GM12878 (cell line): ENCODE data around the gene CXXC1. TPM values are rescaled to one million over a fixed set of nuclear protein-coding genes. Genes with fewer than 3 reads are reported as not detected.

Source experiments
- CBX3 ChIP-seq: fragments of 200-600 bp; sonication (generic); IDR thresholded peaks from 2 replicates; pipeline ENCODE4 v1.6.1; 2016; ENCODE audit warnings: low read depth, borderline replicate concordance
- E2F4 ChIP-seq: IDR thresholded peaks from 2 replicates; pipeline ENCODE4 v1.6.1; 2012; ENCODE audit warnings: low read depth, low read length, improper control_type of control experiment
- ETV6 ChIP-seq, 2 experiments: fragments of 450-650 bp in 1 of 2; IDR thresholded peaks in 1 of 2; conservative IDR thresholded peaks in 1 of 2; 2 replicates each; pipeline ENCODE4 v1.6.1; 2014; ENCODE audit warnings: antibody characterized with exemption in 1 of 2, borderline replicate concordance in 1 of 2, low read depth in 1 of 2, mild to moderate bottlenecking in 1 of 2, moderate library complexity in 1 of 2
- EZH2 ChIP-seq: IDR thresholded peaks from 2 replicates; pipeline ENCODE4 v1.6.1; 2012; ENCODE audit warnings: low read depth, mild to moderate bottlenecking, control low read depth, inconsistent platforms, low read length, borderline replicate concordance; ENCODE audit not compliant: control insufficient read depth
- KAT2A ChIP-seq: conservative IDR thresholded peaks from 2 replicates; pipeline ENCODE4 v1.6.1; 2011; ENCODE audit warnings: low read depth, low read length; ENCODE audit not compliant: control insufficient read depth
- NFXL1 ChIP-seq: fragments of 450-650 bp; IDR thresholded peaks from 2 replicates; pipeline ENCODE4 v1.6.1; 2017; ENCODE audit warnings: antibody characterized with exemption, mild to moderate bottlenecking, borderline replicate concordance
- PKNOX1 ChIP-seq: fragments of 450-650 bp; IDR thresholded peaks from 2 replicates; pipeline ENCODE4 v1.6.1; 2016; ENCODE audit warnings: mild to moderate bottlenecking
- PRDM15 ChIP-seq: fragments of 450-650 bp; formaldehyde crosslinking; IDR thresholded peaks from 2 replicates; pipeline ENCODE4 v1.4.0; 2020; ENCODE audit warnings: mild to moderate bottlenecking, moderate library complexity
- RAD21 ChIP-seq: IDR thresholded peaks from 2 replicates; pipeline ENCODE4 v1.6.1; 2011; ENCODE audit warnings: mild to moderate bottlenecking, low read depth, low read length, moderate library complexity; ENCODE audit not compliant: insufficient read depth
- SMAD5 ChIP-seq: IDR thresholded peaks from 2 replicates; pipeline ENCODE4 v1.6.1; 2016; ENCODE audit warnings: antibody characterized with exemption, low read depth
- SMC3 ChIP-seq: IDR thresholded peaks from 2 replicates; pipeline ENCODE4 v1.6.1; 2011; ENCODE audit warnings: low read length, improper control_type of control experiment, borderline replicate concordance
- TCF3 ChIP-seq: IDR thresholded peaks from 2 replicates; pipeline ENCODE4 v1.6.1; 2012; ENCODE audit warnings: low read depth, mild to moderate bottlenecking, low read length, borderline replicate concordance; ENCODE audit not compliant: insufficient read depth
- YBX1 ChIP-seq: fragments of 450-650 bp; IDR thresholded peaks from 2 replicates; pipeline ENCODE4 v1.6.1; 2016; ENCODE audit warnings: antibody characterized with exemption
- ZBTB11 ChIP-seq: fragments of 450-650 bp; formaldehyde crosslinking; IDR thresholded peaks from 2 replicates; pipeline ENCODE4 v1.5.0; 2022; ENCODE audit warnings: mild to moderate bottlenecking, missing genetic modification characterization
- ZNF592 ChIP-seq: fragments of 450-650 bp; IDR thresholded peaks from 2 replicates; pipeline ENCODE4 v1.6.1; 2017; ENCODE audit warnings: mild to moderate bottlenecking, moderate library complexity
- polyA plus RNA-seq, 11 experiments: library from polyadenylated mRNA; depleted of rRNA in 4 of 11; unstranded in 6 of 11; stranded (reverse) in 5 of 11; fragments of >200 nt; fragmentation: Nextera tagmentation in 4 of 11; fragmentation: Illumina TruSeq in 1 of 11; extraction: Ambion mirVana in 4 of 11; extraction: Trizol in 1 of 11; gene quantifications; 1 replicate in 1 of 11; 2 replicates in 10 of 11; pipeline versions ENCODE4 v1.2.1 to v1.2.3, GENCODE V29; 2011 to 2016; ENCODE audit warnings: inconsistent platforms in 2 of 11, missing spikeins in 2 of 11, low read depth in 1 of 11
- total RNA-seq, 4 experiments: library from RNA; depleted of rRNA in 3 of 4; stranded (reverse); fragments of >200 nt in 3 of 4; fragmentation: Illumina TruSeq in 1 of 4; extraction: Trizol in 1 of 4; gene quantifications; 2 replicates each; pipeline versions ENCODE4 v1.2.1 to v1.2.3, GENCODE V29; 2013 to 2021

The CXXC1 gene
- total and polyA plus RNA-seq, 10 of the 15 experiments (the other 5 are each of a cell fraction or from before 2014, with no cell fraction given), result 9.2 to 180 (median 93.8) TPM

- TF ChIP-seq ZNF592, result no peak
- no peak for TF ChIP-seq YBX1
- no peak for TF ChIP-seq TCF3
- TF ChIP-seq PKNOX1, result peak; percentile 94
- no peak for TF ChIP-seq KAT2A
- no peak for TF ChIP-seq ZBTB11 (CRISPR knock-in tag)
- peak; percentile 82; the same call in 1 of the 2 replicates for TF ChIP-seq PRDM15 (CRISPR knock-in tag)
- 0 out of 4 replicates have a peak, but pooled peaks of 1 of the 2 experiments have one; percentile 14 for TF ChIP-seq ETV6 (conservative IDR thresholded peaks at IDR 0.05 in 1 of 2, IDR thresholded peaks at IDR 0.05 in 1 of 2; ENCODE audit: borderline replicate concordance in 1 of 2, low read depth in 1 of 2)
- no peak for TF ChIP-seq RAD21
- no peak for TF ChIP-seq EZH2
- no peak for TF ChIP-seq E2F4
- no peak for TF ChIP-seq SMC3
- no peak for TF ChIP-seq CBX3
- TF ChIP-seq NFXL1, result no peak
- no peak for TF ChIP-seq SMAD5
These were observed 25.6 kb upstream of the CXXC1 start (continued) for GRCh38 chr18:50313031-50313607.
